SH-SY5Y (cell line): ENCODE results near the gene AGO3.

Experiments used
- GATA2 ChIP-seq: IDR thresholded peaks from 2 replicates; pipeline ENCODE4 v1.6.1; 2011; ENCODE audit warnings: mild to moderate bottlenecking, low read depth, low read length
- GATA3 ChIP-seq: IDR thresholded peaks from 2 replicates; pipeline ENCODE4 v1.6.1; 2011; ENCODE audit warnings: low read depth, mild to moderate bottlenecking, low read length, moderate library complexity

DNA sequence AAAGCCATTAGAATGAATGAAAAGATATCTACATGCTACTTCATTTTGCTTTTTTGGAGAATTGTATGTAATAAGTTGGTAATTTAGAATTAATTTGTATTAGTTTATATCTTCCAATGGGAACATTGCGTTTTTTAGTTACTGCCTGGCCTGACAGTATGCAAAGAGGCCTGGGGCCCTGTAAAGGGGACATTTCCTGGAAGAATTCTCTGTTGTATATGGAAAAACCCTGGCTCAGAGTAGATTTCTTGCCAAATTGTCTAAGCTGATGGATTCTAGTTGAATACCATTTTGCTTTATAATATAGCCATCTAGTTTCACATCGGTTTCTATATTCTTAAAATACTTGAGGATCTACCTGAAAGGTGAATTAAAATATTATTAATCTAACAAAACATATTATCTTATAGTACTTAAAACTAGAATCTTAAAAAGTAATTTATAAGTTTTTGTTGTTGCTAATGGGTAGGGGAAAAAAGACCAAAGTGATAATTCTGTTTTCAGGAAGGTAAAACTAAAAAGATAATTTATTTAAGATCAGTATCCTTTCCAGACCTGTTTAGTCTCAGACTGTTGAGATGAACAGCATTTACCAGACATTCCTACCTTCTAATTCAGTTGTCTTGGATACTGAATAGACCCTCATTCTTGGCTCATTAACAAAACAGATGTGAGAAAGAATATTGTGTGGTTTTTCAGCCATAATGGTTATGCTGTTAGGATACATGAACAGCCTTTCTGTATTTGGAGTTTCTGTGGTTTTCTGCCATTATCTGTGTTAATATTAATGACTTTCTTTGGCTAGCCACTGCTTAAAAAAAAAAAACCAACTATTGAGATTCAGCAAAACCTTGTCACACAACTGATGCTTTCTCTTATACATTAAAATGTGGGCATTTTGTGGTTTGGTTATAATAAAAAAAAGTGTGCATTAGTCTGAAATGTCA lies 4.8 kb downstream of the AGO3 start:
- no peak for TF ChIP-seq GATA3
- TF ChIP-seq GATA2 = no peak
